ENCODE results near the gene OGDH.

GRCh38 chr7:44665531-44666213 is 59.2 kb downstream of the OGDH start:
- TF ChIP-seq CTCF (IDR thresholded peaks at IDR 0.05; ENCODE audit: insufficient read depth, low read depth, low read length) (no peak), EZH2 (IDR thresholded peaks at IDR 0.05; ENCODE audit: insufficient read depth, low read length) (no peak)
